SU-DHL-6 (cell line): ENCODE measurements around the gene EZH2.

Experiments
- H2AFZ ChIP-seq: fragments of 200-600 bp; sonication (generic); 2 replicates; pipeline ENCODE4 v1.6.1; 2014; ENCODE audit warnings: low read depth, mild to moderate bottlenecking, moderate library complexity, mixed read lengths, antibody characterized with exemption, low read length; ENCODE audit not compliant: severe bottlenecking
- H3F3A ChIP-seq: fragments of 200-600 bp; shearing (Covaris generic); 2 replicates; pipeline ENCODE4 v1.6.0; 2016; ENCODE audit warnings: antibody characterized with exemption, mild to moderate bottlenecking; ENCODE audit not compliant: insufficient read depth
- H3K27ac ChIP-seq: fragments of 200-600 bp; sonication (generic); 2 replicates; pipeline ENCODE4 v1.5.1; 2016; ENCODE audit warnings: low read depth, mild to moderate bottlenecking, low read length, moderate library complexity, mixed read lengths
- H3K27me3 ChIP-seq: fragments of 200-600 bp; sonication (generic), shearing (Covaris generic); 2 replicates; pipeline ENCODE4 v1.6.0; 2014; ENCODE audit warnings: mild to moderate bottlenecking, low read length
- H3K36me3 ChIP-seq: fragments of 200-600 bp; sonication (generic); 2 replicates; pipeline ENCODE4 v1.6.1; 2014; ENCODE audit warnings: mild to moderate bottlenecking, low read length, mixed read lengths
- H3K4me2 ChIP-seq: fragments of 300-600, 200-600 bp; shearing (Covaris generic), sonication (generic); 2 replicates; pipeline ENCODE4 v1.6.0; 2014; ENCODE audit warnings: low read length, low read depth, mild to moderate bottlenecking; ENCODE audit not compliant: poor library complexity, severe bottlenecking
- H3K4me3 ChIP-seq: fragments of 200-600 bp; sonication (generic); 2 replicates; pipeline ENCODE4 v1.5.1; 2014; ENCODE audit warnings: antibody characterized with exemption, low read length, mild to moderate bottlenecking, mixed read lengths; ENCODE audit not compliant: insufficient read depth, poor library complexity, severe bottlenecking
- H3K79me2 ChIP-seq: fragments of 200-600 bp; sonication (generic); 2 replicates; pipeline ENCODE4 v1.6.1; 2014; ENCODE audit warnings: mild to moderate bottlenecking, low read length, moderate library complexity; ENCODE audit not compliant: insufficient read depth
- H3K9ac ChIP-seq: fragments of 200-600 bp; sonication (generic); 2 replicates; pipeline ENCODE4 v1.7.0; 2014; ENCODE audit warnings: mild to moderate bottlenecking, low read length
- H3K9me2 ChIP-seq: fragments of 200-600 bp; sonication (generic); replicated peaks from 2 replicates; pipeline ENCODE4 v1.6.1; 2014; ENCODE audit warnings: low read length; ENCODE audit not compliant: insufficient read depth
- H3K9me3 ChIP-seq: fragments of 200-600 bp; sonication (generic); 2 replicates; pipeline ENCODE4 v1.6.1; 2014; ENCODE audit warnings: low read length, mixed read lengths; ENCODE audit not compliant: insufficient read depth
- H4K20me1 ChIP-seq: fragments of 200-600 bp; sonication (generic); 2 replicates; pipeline ENCODE4 v1.6.1; 2014; ENCODE audit warnings: low read depth, mild to moderate bottlenecking, antibody characterized with exemption, low read length, moderate library complexity, mixed read lengths
- CTCF ChIP-seq: fragments of 200-600 bp; sonication (generic); IDR thresholded peaks from one replicate; pipeline ENCODE4 v1.5.1; 2017; ENCODE audit warnings: antibody characterized with exemption, mild to moderate bottlenecking, low read length, moderate library complexity; ENCODE audit not compliant: insufficient read depth, poor library complexity, severe bottlenecking
- EZH2phosphoT487 ChIP-seq: fragments of 200-600 bp; sonication (generic), shearing (Covaris generic); conservative IDR thresholded peaks from 2 replicates; pipeline ENCODE4 v1.6.1; 2018; ENCODE audit warnings: mild to moderate bottlenecking, antibody characterized with exemption, low read length, moderate library complexity, mixed read lengths

EZH2 gene

GRCh38 chr7:148831782-148832181 lies 52.3 kb downstream of the EZH2 start:
- H3F3A ChIP-seq: peaks cover 7% of the 10 kb centered on the region; the same call in 1 of the 2 replicates
- no peaks in the 10 kb centered on the region for H3K27me3 ChIP-seq
- H3K9me2 ChIP-seq: no peaks in the 10 kb centered on the region
- H3K27ac ChIP-seq: no peak overlapping the region
- no peaks in the 10 kb centered on the region for H3K9me3 ChIP-seq
- H2AFZ ChIP-seq: no peak overlapping the region
- no peak overlapping the region for H3K4me3 ChIP-seq
- peaks cover 68% of the 10 kb centered on the region for H3K36me3 ChIP-seq
- H3K79me2 ChIP-seq: peaks cover 78% of the 10 kb centered on the region
- TF ChIP-seq EZH2phosphoT487 (no peak), CTCF (no peak)
- H4K20me1 ChIP-seq: peaks cover 31% of the 10 kb centered on the region
- H3K9ac ChIP-seq: no peak overlapping the region
- no peak overlapping the region for H3K4me2 ChIP-seq

GRCh38 chr7:148830897-148831692 lies 53.0 kb downstream of the EZH2 start:
- Histone ChIP-seq H4K20me1 (peaks cover 29% of the 10 kb centered on the region), H3K79me2 (peaks cover 75% of the 10 kb centered on the region), H3K9me2 (no peaks in the 10 kb centered on the region), H3K27ac (no peak overlapping the region), H2AFZ (no peak overlapping the region), H3K4me2 (no peak overlapping the region), H3K9me3 (no peaks in the 10 kb centered on the region), H3K9ac (no peak overlapping the region), H3F3A (peaks cover 7% of the 10 kb centered on the region; the same call in 1 of the 2 replicates), H3K36me3 (peaks cover 68% of the 10 kb centered on the region), H3K4me3 (no peak overlapping the region), H3K27me3 (no peaks in the 10 kb centered on the region)
- TF ChIP-seq EZH2phosphoT487 (no peak), CTCF (no peak)

- Histone ChIP-seq H3K27ac (no peak overlapping the region), H3K9me2 (no peaks in the 10 kb centered on the region), H3K27me3 (no peaks in the 10 kb centered on the region), H3K4me2 (no peak overlapping the region), H3K9me3 (no peaks in the 10 kb centered on the region), H3K9ac (no peak overlapping the region), H2AFZ (no peak overlapping the region), H3F3A (peaks cover 17% of the 10 kb centered on the region; the same call in 1 of the 2 replicates), H4K20me1 (peaks cover 20% of the 10 kb centered on the region; the same call in 1 of the 2 replicates), H3K4me3 (no peak overlapping the region), H3K36me3 (peaks cover 75% of the 10 kb centered on the region), H3K79me2 (peaks cover 53% of the 10 kb centered on the region)
- TF ChIP-seq EZH2phosphoT487: no peak
- TF ChIP-seq CTCF: no peak
Observed at GRCh38 chr7:148828965-148829364, 55.1 kb downstream of the EZH2 start.
